ENCODE measurements around the gene PHC2. TPM values are rescaled to one million over a fixed set of nuclear protein-coding genes. Genes with fewer than 3 reads are reported as not detected.

The PHC2 gene
- total RNA-seq, 1 donor = 75.6 TPM

- no peak for TF ChIP-seq CTCF (IDR thresholded peaks at IDR 0.05; ENCODE audit: insufficient read depth, low read depth, low read length)
Observed at GRCh38 chr1:33441088-33441745, 10.3 kb upstream of the PHC2 start.

GRCh38 chr1:33439662-33440061 is 8.8 kb upstream of the PHC2 start:
- no peak for TF ChIP-seq CTCF (IDR thresholded peaks at IDR 0.05; ENCODE audit: insufficient read depth, low read depth, low read length)
- H3K4me3 ChIP-seq (ENCODE audit: low read depth, low read length) = no peak overlapping the region
- no peak for DNase-seq (ENCODE audit: low read depth)

More at GRCh38 chr1:33441088-33441745, 10.3 kb upstream of the PHC2 start:
- DNase-seq (ENCODE audit: low read depth) = no peak
- no peak overlapping the region for H3K4me3 ChIP-seq (ENCODE audit: low read depth, low read length)

- H3K4me3 ChIP-seq (ENCODE audit: low read depth, low read length) = no peak overlapping the region
- DNase-seq (ENCODE audit: low read depth) = peak; percentile 58
- no peak for TF ChIP-seq CTCF (IDR thresholded peaks at IDR 0.05; ENCODE audit: insufficient read depth, low read depth, low read length)
Observed at GRCh38 chr1:33438364-33439160, 7.7 kb upstream of the PHC2 start.

GRCh38 chr1:33436557-33437285 is 5.8 kb upstream of the PHC2 start:
- TF ChIP-seq CTCF (IDR thresholded peaks at IDR 0.05; ENCODE audit: insufficient read depth, low read depth, low read length) = no peak
- DNase-seq (ENCODE audit: low read depth) = no peak
- no peak overlapping the region for H3K4me3 ChIP-seq (ENCODE audit: low read depth, low read length)

- H3K4me3 ChIP-seq (ENCODE audit: low read depth, low read length) = no peak overlapping the region
- peak; percentile 72 for DNase-seq (ENCODE audit: low read depth)
- no peak for TF ChIP-seq CTCF (IDR thresholded peaks at IDR 0.05; ENCODE audit: insufficient read depth, low read depth, low read length)
Observed at GRCh38 chr1:33435096-33435820, 4.4 kb upstream of the PHC2 start.

- TF ChIP-seq CTCF (IDR thresholded peaks at IDR 0.05; ENCODE audit: insufficient read depth, low read depth, low read length) = no peak
- no peak overlapping the region for H3K4me3 ChIP-seq (ENCODE audit: low read depth, low read length)
- no peak for DNase-seq (ENCODE audit: low read depth)
Observed at GRCh38 chr1:33434363-33434750, 3.5 kb upstream of the PHC2 start.

All from fibroblast of villous mesenchyme (primary cell).